ENCODE results near the gene OXNAD1.

The OXNAD1 gene

DNA sequence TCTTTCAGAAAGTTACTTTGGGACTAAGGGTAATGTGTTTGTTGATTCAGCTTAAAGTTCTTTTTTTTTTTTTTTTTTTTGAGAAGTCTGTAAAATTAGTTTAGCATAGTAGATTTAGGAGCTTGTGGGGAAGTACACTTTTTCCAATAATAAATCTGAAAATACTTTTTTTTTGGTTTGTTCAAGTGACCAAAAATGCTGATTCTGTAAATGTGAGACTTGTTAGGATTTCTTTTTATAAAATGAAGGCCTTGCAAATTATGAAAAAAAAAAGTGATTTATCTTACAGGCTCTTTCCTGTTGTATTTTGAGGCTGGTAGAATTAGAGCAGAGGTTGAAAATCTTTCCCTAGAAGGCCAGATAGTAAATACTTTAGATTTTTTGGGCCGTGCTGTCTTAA is 7.6 kb downstream of the OXNAD1 start:
- H3K4me3 ChIP-seq (ENCODE audit: low read length), result no peak overlapping the region
- no peak for DNase-seq (ENCODE audit: low read depth)
- TF ChIP-seq, protein P1, sequence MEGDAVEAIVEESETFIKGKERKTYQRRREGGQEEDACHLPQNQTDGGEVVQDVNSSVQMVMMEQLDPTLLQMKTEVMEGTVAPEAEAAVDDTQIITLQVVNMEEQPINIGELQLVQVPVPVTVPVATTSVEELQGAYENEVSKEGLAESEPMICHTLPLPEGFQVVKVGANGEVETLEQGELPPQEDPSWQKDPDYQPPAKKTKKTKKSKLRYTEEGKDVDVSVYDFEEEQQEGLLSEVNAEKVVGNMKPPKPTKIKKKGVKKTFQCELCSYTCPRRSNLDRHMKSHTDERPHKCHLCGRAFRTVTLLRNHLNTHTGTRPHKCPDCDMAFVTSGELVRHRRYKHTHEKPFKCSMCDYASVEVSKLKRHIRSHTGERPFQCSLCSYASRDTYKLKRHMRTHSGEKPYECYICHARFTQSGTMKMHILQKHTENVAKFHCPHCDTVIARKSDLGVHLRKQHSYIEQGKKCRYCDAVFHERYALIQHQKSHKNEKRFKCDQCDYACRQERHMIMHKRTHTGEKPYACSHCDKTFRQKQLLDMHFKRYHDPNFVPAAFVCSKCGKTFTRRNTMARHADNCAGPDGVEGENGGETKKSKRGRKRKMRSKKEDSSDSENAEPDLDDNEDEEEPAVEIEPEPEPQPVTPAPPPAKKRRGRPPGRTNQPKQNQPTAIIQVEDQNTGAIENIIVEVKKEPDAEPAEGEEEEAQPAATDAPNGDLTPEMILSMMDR (conservative IDR thresholded peaks at IDR 0.05; ENCODE audit: low read depth, low read length), result no peak

DNA sequence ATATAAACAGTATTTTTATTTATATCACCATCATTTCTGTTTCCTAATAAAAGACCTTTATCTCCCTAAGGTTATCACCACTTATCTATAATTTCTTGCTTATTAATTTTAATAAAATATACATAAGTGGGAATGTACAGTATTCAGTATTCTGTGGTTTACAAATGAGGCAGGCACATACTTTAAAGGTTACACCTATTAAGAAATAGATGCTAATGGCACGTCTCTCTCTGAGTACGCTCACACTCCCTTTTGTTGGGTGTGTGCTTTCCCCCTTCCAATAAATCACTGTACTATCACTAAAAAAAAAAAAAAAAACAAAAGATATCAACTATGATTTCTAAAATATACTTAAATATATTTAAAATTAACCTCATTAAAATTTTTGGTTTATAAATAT is 8.9 kb downstream of the OXNAD1 start:
- no peak for DNase-seq (ENCODE audit: low read depth)
- no peak overlapping the region for H3K4me3 ChIP-seq (ENCODE audit: low read length)
- TF ChIP-seq, protein P1 (conservative IDR thresholded peaks at IDR 0.05; ENCODE audit: low read depth, low read length), result no peak

DNA sequence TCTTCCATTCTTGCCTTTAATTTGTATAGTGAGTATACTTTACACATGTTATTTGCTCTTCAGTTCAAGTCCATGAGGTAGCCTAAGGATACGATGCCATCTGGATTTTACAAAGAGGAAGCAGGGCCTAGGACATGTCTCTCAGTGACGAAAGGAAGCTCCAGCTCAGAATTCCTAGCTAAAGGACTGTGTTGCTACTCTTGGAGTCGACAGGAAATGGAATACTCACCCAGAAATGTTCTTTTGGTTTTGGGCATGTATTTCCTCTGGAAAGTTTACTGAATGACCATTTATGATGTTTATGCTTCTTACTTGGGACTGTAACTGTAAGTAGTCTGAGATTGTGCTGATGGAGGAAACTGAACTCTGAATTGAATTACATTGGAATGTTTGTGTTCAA is 12.5 kb downstream of the OXNAD1 start:
- no peak for DNase-seq (ENCODE audit: low read depth)
- H3K4me3 ChIP-seq (ENCODE audit: low read length), result no peak overlapping the region
- TF ChIP-seq, protein P1 (conservative IDR thresholded peaks at IDR 0.05; ENCODE audit: low read depth, low read length), result no peak

DNA sequence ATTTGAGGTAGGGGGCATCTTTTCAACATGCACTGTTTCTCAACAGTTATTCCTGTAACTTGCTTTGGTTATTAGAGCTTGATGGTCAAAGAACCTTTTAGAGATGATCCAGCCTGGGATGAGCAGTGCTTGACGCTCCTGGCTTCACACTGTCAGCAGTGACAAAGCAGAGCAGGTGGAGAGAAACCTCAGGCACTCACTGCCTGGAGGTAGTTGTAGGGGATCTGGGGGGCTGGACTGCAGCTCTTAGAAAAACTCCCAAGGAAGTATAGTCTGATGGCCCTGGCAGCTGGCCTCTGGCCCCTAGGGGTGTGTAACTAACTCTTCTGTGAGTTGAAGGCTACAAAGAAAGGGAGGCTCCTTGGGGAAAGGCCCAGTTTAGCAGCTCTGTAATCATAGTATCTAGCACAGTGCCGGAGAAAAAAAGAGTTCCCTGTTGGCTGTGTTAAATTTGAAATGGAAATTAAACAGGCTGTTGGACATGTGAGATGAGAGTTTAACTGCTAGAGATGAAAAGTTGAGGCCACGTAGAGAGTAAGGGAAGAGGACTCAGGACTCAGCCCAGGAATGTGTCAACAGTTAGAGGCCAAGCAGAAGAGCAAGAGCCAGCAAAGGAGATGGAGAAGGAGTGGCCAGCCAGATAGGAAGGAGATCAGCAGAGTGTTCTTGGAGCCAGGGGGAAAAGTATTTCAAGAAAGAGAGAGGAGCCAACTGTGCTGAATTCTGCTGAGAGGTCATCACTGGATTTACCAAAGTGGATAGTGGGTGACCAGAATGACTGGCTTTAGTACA is 14.2 kb downstream of the OXNAD1 start:
- TF ChIP-seq, protein P1 (conservative IDR thresholded peaks at IDR 0.05; ENCODE audit: low read depth, low read length), result no peak
- DNase-seq (ENCODE audit: low read depth), result no peak
- H3K4me3 ChIP-seq (ENCODE audit: low read length), result no peak overlapping the region

DNA sequence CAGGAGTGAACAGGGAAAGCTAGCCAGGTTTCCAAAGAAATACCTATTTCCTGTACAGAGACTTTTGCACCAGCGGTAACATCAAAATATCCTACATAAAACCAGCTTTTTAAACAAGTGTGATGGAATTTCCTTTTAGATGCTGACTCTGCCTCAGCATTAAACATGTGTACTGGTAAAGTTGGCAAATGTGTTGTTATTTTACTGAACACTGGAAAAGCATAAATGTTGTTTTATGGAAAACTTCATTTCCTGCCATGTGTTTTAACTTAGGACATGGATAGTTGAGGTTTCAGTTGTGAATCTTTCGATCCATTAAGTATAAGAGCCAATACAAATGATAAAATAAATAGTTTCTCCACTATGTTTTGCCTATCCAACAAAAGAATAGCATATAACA is 15.7 kb downstream of the OXNAD1 start:
- H3K4me3 ChIP-seq (ENCODE audit: low read length), result no peak overlapping the region
- no peak for DNase-seq (ENCODE audit: low read depth)
- TF ChIP-seq, protein P1 (conservative IDR thresholded peaks at IDR 0.05; ENCODE audit: low read depth, low read length), result no peak

DNA sequence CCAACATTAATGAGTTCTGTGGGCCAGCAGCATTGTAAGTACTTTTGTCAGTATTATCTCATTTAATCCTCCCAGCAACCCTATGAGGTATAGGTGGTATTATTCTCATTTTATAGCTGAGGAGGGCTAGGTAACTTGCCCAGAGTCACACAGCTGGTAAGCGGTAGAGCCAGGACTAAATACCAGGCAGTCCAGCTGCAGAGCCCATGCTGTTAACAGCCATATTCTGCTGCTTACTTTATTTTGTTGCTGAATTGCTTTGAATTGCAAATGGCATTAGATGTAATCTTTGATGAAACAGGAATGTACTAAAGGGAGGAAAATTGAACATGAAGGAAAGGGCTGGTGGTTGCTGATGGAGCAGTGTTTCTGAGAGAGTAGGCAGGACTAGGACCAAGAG is 19.6 kb downstream of the OXNAD1 start:
- DNase-seq (ENCODE audit: low read depth), result no peak
- no peak overlapping the region for H3K4me3 ChIP-seq (ENCODE audit: low read length)
- TF ChIP-seq, protein P1 (conservative IDR thresholded peaks at IDR 0.05; ENCODE audit: low read depth, low read length), result no peak

DNA sequence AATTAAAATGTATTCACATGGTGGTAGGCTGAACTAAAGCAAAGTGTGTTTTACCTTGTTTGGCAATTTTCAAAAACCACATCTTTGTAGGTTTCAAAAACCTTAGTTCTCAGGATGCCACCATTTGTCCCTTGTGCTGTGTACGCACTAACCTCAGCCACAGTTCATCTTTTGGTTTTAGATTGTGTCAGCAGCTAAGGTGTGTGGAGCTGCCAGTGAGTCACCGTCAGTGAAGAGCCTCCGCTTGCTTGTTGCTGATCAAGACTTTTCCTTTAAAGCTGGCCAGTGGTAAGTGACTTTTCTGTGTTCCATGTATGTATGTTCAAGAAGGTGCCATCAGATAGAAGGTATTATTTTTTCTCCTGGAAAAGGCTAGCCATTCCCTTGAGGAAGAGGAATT is 21.1 kb downstream of the OXNAD1 start:
- TF ChIP-seq, protein P1 (conservative IDR thresholded peaks at IDR 0.05; ENCODE audit: low read depth, low read length), result no peak
- H3K4me3 ChIP-seq (ENCODE audit: low read length), result no peak overlapping the region
- DNase-seq (ENCODE audit: low read depth), result no peak

All from retinal pigment epithelial cell (primary cell).